GM18951 (cell line): ENCODE data around the gene POMC.

Source experiments
- POLR2A ChIP-seq: IDR thresholded peaks from 4 replicates; pipeline ENCODE4 v1.6.1; 2011; ENCODE audit warnings: mild to moderate bottlenecking; ENCODE audit not compliant: insufficient read length, insufficient read depth; ENCODE audit errors: extremely low read depth
- in situ Hi-C: fragments of 300-500 bp; cut with MboI; formaldehyde crosslinking; loops from one replicate; pipeline ENCODE4 v1.12.0; 2022; ENCODE audit warnings: low sequenced_read_pairs, mixed read lengths, inconsistent platforms; ENCODE audit not compliant: unreplicated experiment

POMC gene

DNA sequence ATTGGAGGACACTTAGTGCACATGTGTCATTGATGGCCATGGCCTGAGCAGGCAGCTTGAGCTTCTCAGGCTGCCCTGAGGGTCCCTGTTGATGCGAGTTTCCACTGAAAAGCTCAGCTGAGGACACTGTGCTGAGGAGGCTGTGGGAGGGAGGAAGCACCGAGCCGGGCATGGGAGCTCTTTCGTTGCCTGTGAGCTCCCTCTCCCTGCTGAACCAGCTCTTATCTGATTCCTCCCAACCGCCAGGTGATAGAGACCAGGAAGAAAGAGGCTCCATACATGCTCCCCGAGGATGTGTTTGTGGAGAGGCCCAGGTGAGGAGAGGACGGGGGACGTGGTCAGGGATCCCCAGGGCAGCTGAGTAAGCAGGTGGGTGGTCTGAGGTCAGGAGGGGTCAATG, 27.3 kb downstream of the POMC start:
- TF ChIP-seq POLR2A, result no peak
- in situ Hi-C loops, result loop anchor here (25.0 kb wide), 1 partner anchor 729 kb away; no protein-coding TSS in a partner anchor

DNA sequence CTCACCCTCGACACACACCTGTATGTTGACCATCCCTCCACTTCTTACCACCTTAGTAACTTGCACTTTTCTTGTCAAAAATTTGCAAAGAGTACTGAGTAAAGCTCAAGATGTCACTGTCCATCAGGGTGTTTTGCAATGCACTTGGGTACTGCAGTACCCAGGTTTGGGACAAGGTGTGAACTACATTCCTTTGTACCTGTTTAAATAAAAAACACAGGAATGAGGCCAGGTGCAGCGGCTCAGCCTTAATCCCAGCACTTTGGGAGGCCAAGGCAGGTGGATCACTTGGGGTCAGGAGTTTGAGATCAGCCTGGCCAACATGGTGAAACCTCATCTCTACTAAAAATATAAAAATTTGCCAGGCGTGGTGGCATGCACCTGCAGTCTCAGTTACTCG, 27.8 kb downstream of the POMC start:
- in situ Hi-C loops, result loop anchor here (25.0 kb wide), 1 partner anchor 728 kb away; no protein-coding TSS in a partner anchor

DNA sequence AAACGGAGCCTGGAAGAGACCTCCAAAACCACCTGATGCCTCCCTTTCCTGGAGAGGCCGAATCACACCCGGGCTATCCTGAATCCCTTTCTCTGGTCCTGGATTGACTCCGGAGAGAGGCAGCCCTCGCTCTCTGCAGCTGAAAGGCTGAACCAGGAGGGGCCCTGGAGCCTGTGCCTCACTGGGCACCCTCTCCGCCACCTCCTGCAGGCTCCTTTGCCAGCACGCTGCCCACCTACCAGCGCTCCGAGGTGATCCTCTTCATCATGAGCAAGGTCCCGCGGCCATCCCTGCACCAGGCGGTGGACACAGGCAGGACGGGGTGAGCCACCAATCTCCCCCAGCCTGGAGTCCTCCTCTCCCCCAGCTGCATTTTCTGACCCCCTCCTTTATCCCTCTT, 35.7 kb downstream of the POMC start:
- no peak for TF ChIP-seq POLR2A
- in situ Hi-C loops, result loop anchor here (25.0 kb wide), 1 partner anchor 720 kb away; no protein-coding TSS in a partner anchor

DNA sequence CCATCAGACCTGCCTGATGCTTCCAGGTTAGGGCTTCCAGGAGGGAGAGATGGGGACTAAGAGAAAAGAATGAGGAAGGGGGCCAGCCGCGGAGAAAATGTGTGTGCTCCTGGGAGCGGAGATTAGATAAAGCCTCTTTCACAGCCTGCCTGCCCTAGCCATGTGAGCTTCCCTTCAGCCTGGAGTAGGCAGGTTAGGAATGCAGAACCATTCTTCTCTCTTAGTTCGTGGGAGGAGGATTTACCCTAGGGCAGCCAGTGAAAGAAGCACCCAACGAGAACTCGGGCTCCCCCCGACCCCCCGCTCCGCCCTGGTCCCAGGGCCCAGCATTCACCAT, 36.1 kb downstream of the POMC start:
- no peak for TF ChIP-seq POLR2A
- in situ Hi-C loops, result loop anchor here (25.0 kb wide), 1 partner anchor 720 kb away; no protein-coding TSS in a partner anchor

DNA sequence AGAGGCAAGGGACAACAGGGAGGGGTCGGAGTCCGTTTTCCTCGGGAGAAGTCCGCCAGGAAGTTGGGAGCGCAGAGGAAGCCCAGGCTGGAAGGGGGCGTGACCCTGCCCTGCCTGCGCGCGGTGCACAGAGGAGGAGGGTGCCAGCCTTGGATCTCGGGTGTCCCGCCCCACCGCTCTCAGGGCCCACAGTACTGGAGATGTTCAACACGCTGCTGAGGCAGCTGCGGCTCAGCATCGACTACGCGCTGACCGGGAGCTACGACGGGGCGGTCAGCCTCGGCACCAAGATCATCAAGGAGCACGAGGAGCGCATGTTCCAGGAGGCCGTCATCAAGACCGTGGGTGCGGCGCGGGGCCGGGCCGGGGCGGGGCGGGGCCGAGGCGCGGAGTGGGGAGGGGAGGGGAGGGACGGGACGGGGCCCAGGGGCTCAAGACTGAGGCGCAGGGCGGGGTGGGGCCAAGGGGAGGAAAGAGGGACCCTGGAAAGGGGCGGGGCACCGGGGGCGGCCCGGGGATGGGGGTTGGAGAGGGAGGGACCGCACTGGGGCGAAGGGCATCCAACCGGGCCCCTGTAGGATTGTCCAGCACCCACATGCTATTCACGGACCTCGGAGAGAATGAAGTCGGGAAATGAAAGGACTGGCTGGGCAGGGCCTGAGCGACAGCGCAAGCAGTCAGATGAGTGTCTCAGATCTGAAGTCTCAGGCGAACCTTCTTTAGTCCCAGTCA, 36.6 kb downstream of the POMC start:
- TF ChIP-seq POLR2A, result no peak
- in situ Hi-C loops, result loop anchor here (25.0 kb wide), 1 partner anchor 719 kb away; no protein-coding TSS in a partner anchor

DNA sequence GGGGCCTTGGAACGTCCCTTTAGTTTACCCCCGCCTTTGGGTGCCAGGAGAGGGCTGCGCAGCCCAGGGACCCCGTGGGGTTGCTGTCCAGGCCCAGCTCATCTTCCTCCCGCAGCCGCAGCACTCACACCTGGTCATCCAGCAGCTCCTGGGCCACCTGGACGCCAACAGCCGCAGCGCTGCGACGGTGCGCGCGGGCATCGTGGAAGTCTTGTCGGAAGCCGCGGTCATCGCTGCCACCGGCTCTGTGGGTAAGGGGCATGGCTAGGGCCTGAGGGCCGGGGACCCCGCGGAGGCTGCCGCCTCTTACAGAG, 37.2 kb downstream of the POMC start:
- no peak for TF ChIP-seq POLR2A
- in situ Hi-C loops, result loop anchor here (25.0 kb wide), 1 partner anchor 719 kb away; no protein-coding TSS in a partner anchor

DNA sequence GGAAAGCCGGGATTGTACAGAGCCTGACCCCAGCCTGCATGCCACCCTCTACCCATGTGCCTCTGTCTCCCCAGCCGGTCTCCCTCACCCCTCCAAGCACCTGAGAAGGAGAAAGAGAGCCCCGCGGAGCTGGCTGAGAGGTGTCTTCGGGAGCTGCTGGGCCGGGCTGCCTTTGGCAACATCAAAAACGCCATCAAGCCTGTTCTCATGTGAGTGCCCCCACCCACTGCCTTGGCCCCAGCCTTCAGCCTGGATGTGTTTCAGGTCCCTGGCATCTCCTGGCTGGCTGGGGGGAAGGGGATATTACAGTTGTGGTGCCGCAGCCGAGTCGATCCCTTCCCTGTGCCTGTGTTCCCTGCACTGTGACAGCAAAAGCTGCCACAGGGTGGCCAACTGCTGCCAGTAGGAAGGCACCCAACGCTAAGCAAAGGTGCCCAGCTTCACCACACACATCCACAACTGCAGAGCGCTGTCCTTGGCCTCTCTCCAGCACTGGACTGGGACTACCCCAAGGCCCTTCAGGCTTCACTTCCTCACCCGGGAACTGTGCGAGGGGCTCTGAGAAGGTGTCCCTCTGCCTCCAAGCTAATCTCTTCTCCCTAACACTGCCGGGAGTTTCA, 38.4 kb downstream of the POMC start:
- in situ Hi-C loops, result loop anchor here (10.0 to 25.0 kb wide), 2 partner anchors 145 to 718 kb away; no protein-coding TSS in a partner anchor
- TF ChIP-seq POLR2A, result no peak

DNA sequence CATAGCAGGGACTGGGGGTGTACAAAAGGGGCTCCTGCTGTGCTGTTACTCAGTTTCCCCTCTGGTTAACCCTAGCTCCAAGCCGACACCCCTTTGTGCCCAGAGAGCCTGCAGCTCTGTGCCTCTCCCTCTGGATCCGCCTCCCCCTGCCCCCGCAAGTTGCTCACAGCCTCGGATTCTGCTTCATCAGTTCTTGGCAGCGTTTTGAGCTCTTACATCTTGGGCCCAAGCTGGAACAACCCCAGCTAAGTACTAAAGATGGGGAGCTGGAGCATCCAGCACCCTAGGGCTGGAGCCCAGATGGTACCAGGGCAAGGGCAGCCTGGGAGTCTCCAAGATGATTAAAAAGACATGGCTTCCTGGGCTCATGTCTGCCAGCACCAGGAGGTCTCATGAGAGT, 40.7 kb downstream of the POMC start:
- in situ Hi-C loops, result loop anchor here (10.0 to 25.0 kb wide), 2 partner anchors 143 to 715 kb away; no protein-coding TSS in a partner anchor
- no peak for TF ChIP-seq POLR2A

DNA sequence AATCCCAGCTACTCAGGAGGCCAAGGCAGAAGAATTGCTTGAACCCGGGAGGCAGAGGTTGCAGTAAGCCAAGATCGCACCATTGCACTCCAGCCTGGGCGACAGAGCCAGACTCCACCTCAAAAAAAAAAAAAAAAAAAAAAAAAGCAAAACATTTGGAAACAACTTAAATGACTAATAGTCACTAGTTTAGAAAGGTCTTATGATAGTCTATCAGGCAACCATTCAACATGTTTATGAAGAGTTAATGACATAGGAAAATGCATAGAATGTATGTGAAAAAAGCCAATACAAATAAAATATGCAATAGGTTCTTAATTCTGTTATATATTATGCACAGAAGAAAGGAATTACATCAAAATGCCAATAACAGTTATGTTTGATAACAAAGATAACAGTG, 41.3 kb downstream of the POMC start:
- in situ Hi-C loops, result loop anchor here (10.0 to 25.0 kb wide), 2 partner anchors 142 to 715 kb away; no protein-coding TSS in a partner anchor

DNA sequence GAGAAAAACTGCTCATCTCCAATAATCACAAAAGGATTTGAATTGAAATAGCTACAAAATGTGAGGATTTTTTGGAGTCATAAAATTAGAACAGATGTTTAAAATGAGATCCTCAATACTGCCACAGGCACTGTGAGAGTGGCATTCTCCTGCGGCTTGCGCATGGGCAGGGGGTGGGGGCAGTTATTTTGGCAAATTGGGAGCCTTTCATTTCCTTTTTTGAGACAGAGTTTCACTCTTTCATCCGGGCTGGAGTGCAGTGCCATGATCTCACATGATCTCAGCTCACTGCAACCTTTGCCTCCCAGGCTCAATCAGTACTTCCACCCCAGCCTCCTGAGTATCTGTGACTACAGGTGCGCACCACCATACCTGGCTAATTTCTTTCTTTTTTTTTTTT, 42.4 kb downstream of the POMC start:
- no peak for TF ChIP-seq POLR2A
- in situ Hi-C loops, result loop anchor here (10.0 to 25.0 kb wide), 2 partner anchors 141 to 714 kb away; no protein-coding TSS in a partner anchor

DNA sequence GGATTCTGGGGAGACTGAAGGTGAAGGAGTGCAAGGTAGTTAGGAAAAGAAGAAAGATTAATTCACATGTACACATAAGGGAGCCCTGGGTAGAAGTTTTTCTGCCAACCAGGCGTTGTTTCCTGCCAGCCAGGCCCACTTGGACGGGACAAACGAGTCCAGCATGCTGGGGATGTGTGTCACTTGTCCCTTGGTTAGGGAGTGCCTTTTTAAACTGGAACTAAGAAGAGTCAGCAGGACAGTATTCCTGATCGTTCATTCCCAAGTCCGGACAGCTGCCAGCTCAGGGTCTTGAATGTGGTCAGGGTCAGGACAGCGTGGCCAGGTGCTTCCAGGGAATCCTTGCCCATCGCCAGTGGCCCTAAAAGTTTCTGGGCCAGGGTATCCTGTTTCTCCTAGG, 43.2 kb downstream of the POMC start:
- TF ChIP-seq POLR2A, result no peak
- in situ Hi-C loops, result loop anchor here (10.0 to 25.0 kb wide), 2 partner anchors 140 to 713 kb away; no protein-coding TSS in a partner anchor

DNA sequence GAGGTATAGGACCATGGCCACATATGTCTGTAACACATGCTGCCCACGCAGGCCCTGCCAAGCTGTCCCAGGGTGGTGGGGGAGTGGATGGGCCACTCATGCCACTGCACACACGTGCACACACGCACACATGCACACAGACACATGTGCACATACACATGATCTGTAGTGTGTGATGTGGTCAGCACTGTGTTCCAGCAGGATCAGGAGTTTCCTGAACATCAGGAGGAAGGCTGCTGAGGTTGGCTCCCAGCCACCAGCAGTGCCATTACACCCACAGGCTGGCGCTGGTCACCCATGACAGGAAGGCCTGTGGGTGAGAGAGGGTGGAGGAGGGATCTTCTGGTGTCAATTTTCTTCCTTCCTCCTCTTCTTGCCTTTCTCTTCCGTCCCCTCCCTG, 44.7 kb downstream of the POMC start:
- TF ChIP-seq POLR2A, result no peak
- in situ Hi-C loops, result loop anchor here (10.0 kb wide), 1 partner anchor 139 kb away; no protein-coding TSS in a partner anchor

DNA sequence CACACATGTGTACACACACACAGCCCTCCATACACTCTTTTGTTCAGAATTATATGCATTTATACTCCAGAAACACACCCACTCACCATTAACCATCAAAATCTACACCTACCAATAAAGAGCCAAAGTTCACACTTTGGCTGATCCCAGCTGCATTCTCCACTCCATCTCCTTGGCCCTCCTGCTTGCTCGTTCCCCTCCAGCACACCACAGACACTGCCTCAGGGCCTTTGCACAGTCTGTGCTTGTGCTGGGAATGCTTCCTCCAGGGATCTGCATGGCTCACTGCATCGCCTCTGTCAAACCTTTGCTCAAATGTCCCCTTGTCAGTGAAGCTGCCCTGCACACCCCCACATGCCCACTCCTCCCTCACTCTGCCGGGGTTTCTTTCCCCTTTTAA, 46.0 kb downstream of the POMC start:
- in situ Hi-C loops, result loop anchor here (10.0 kb wide), 1 partner anchor 138 kb away; no protein-coding TSS in a partner anchor

DNA sequence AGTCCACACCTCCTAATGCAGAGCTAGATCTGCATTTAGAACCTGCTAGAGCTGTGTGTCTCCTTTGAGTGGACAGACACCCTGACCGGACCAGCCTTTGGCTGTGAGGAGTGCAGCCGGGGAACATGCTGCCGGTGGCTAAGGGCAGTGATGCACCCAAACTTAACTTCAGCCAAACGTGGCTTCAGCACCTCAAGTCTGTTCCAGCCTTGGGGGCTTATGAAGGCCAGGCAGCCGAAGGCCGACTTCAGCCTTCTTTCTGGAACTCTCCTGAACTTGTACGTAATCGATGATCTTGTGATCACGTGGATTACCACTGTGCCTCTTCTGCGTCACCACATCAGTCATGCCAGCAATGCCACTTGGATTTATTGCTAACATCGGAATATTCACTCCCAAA, 49.1 kb downstream of the POMC start:
- in situ Hi-C loops, result no loop called here

More for the DNA sequence above, 46.0 kb downstream of the POMC start:
- no peak for TF ChIP-seq POLR2A

DNA sequence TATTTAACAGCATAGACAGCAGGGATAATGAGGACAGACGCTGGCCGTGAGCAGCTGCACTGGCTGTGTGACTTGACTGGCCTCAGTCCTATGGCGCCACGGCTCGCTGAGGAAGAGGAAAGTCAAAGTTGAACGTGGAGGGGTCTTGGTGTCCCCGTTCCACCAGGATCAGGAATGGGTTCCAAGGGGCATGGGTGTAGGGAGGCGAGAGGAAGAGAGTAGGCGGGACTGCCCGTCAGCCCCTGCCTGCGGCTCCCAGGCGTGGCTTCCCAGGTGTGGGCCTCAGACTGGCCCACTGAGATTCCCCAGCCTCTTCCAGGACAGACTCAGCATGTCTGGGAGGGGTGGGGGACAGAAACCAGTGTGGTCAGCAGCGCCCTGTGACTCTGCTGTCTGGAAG, 51.4 kb downstream of the POMC start:
- in situ Hi-C loops, result no loop called here
- TF ChIP-seq POLR2A, result no peak

More for the DNA sequence above, 49.1 kb downstream of the POMC start:
- TF ChIP-seq POLR2A, result no peak
